Measurements from ENCODE around the gene CYRIA. TPM values are rescaled to one million over a fixed set of nuclear protein-coding genes. Genes with fewer than 3 reads are reported as not detected.

CYRIA gene
- total and polyA plus RNA-seq, 9 donors = 4.0 to 21.3 (median 13.2) TPM

DNA sequence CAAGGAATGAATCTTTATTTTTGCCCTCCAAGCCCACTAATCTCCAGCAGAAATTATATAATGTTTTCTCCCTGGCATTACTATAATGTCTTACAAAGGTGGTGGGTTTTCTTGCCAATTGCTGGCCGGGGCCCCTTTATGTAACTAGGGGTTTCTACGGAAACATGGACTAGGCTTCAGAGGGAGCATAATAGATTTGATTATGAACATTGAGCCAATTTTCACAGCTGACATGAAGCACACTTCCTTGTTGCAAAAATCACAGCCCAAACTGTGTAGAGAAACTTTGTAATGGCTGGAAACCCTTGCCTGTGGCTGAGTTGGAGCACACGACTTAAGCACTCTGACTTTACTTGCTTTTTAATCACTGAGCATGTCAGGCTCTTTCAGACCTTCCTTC lies 3.8 kb upstream of the CYRIA start:
- 21 to 37% (median 34%) methylated on average over 3 of the region's 3 CpGs for WGBS, 3 donors
- Histone ChIP-seq H3K27me3 (no peaks in the 10 kb centered on the region), H3K9me3 (no peaks in the 10 kb centered on the region), H3K36me3 (no peaks in the 10 kb centered on the region), H3K4me3 (no peak overlapping the region), H3K4me1 (ENCODE audit: insufficient read depth) (peaks cover 3% of the 10 kb centered on the region), H3K27ac (no peak overlapping the region)
- no peak for TF ChIP-seq POLR2A (IDR thresholded peaks at IDR 0.05)
- TF ChIP-seq, protein P1, sequence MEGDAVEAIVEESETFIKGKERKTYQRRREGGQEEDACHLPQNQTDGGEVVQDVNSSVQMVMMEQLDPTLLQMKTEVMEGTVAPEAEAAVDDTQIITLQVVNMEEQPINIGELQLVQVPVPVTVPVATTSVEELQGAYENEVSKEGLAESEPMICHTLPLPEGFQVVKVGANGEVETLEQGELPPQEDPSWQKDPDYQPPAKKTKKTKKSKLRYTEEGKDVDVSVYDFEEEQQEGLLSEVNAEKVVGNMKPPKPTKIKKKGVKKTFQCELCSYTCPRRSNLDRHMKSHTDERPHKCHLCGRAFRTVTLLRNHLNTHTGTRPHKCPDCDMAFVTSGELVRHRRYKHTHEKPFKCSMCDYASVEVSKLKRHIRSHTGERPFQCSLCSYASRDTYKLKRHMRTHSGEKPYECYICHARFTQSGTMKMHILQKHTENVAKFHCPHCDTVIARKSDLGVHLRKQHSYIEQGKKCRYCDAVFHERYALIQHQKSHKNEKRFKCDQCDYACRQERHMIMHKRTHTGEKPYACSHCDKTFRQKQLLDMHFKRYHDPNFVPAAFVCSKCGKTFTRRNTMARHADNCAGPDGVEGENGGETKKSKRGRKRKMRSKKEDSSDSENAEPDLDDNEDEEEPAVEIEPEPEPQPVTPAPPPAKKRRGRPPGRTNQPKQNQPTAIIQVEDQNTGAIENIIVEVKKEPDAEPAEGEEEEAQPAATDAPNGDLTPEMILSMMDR (IDR thresholded peaks at IDR 0.05) = no peak
- no peak for TF ChIP-seq EP300 (IDR thresholded peaks at IDR 0.05)
- DNase-seq = no peak
- intact Hi-C loops (cut with DNase I) = loop anchor here in 2 of 4 donors (10.0 kb wide), 2 partner anchors 55 to 85 kb away; no protein-coding TSS in a partner anchor

DNA sequence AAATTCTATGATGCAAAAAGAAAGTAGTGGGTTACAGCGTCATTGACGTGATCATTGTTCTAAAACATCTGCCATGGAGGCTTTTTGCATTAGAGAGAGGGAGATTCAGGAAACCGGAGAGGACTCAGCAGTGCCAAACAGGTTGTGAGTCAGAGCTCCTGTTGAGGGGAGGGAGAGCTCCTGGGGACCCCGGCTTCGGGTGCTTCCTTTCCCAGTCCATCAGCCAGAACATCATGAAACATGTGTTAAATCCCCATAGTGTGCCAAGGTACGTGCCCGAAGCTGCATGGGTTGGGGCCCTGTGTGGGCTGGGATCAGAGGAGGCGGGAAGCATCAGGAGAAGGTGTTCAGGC lies 791 bp upstream of the CYRIA start:
- intact Hi-C loops (cut with DNase I) = loop anchor here in 2 of 4 donors (10.0 kb wide), 2 partner anchors 52 to 88 kb away; no protein-coding TSS in a partner anchor
- Histone ChIP-seq H3K9me3 (no peaks in the 10 kb centered on the region), H3K4me1 (ENCODE audit: insufficient read depth) (peaks cover 8% of the 10 kb centered on the region), H3K27ac (no peak overlapping the region), H3K27me3 (no peaks in the 10 kb centered on the region), H3K36me3 (no peaks in the 10 kb centered on the region), H3K4me3 (no peak overlapping the region)
- TF ChIP-seq POLR2A (IDR thresholded peaks at IDR 0.05) = no peak
- DNase-seq = peak in 1 of 5 donors; percentile 35
- 43 to 53% (median 48%) methylated on average over 8 of the region's 8 CpGs for WGBS, 3 donors

DNA sequence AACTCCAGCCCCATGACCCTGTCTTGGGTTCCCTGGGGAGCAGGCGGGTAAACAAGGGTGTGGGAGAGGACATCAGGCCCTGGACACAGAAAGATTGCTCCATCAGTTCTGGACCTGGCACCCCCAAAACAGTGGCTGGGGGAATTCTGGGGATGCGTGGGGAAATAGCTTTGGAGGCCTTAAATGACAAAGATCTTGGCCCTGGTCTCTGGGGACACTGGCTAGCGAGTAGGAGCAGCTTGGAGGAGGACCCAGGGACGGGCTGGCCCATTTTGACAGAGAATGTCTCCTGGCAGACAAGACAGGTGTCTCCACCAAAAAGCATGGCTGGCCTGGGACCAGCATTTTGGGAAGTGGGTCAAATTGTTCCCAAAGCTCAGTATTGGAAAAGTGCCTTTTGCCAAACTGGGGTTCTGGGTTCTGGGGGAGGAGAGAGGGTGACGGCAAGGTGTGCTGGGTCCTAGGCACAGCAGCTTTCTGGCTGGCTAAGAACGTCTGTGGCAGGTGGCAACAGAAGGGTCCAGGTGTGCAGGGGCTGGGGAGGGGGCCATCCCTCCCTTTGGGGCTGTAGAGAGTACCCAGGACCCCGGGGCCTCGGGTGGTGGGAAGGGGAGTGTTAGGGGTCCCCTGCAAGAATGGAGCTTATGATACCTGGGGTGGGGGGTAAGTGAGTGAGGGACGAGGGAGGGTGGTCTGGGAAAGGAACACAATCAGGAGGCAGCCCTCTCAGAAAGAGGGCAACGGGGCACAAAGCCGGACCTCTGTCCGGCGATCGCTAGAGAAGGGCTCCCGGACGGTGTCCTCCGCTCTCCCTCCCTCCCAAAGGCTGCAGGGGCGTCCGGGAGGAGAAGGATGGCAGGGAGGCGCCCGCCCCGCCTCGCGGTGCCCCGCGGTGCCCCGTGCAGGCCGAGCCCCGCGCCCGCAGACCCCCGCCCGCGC lies 556 bp downstream of the CYRIA start:
- peak in 1 of 5 donors; percentile 39 for DNase-seq
- Histone ChIP-seq H3K4me1 (ENCODE audit: insufficient read depth) (peaks cover 8% of the 10 kb centered on the region), H3K27me3 (no peaks in the 10 kb centered on the region), H3K9me3 (no peaks in the 10 kb centered on the region), H3K27ac (no peak overlapping the region), H3K4me3 (peak overlapping the region; percentile 89), H3K36me3 (no peaks in the 10 kb centered on the region)
- no peak for TF ChIP-seq EP300 (IDR thresholded peaks at IDR 0.05)
- no peak for TF ChIP-seq POLR2A (IDR thresholded peaks at IDR 0.05)
- TF ChIP-seq, protein P1 (IDR thresholded peaks at IDR 0.05) = no peak
- intact Hi-C loops (cut with DNase I) = loop anchor here in 2 of 4 donors (10.0 kb wide), 2 partner anchors 50 to 90 kb away; no protein-coding TSS in a partner anchor
- WGBS, 3 donors = 7 to 15% (median 8%) methylated on average over 19 to 34 of the region's 34 CpGs

GRCh38 chr2:16664052-16664731 lies 1.4 kb downstream of the CYRIA start:
- intact Hi-C loops (cut with DNase I) = loop anchor here in 2 of 4 donors (10.0 kb wide), 2 partner anchors 49 to 91 kb away; no protein-coding TSS in a partner anchor
- no peaks in the 10 kb centered on the region for H3K9me3 ChIP-seq
- DNase-seq = peak; percentile 33 to 70 (median 54)
- H3K27ac ChIP-seq = no peak overlapping the region
- H3K4me3 ChIP-seq = peak overlapping the region; percentile 89
- peaks cover 8% of the 10 kb centered on the region for H3K4me1 ChIP-seq (ENCODE audit: insufficient read depth)
- 42 to 48% (median 45%) methylated on average over 9 of the region's 9 CpGs for WGBS, 3 donors
- H3K36me3 ChIP-seq = no peaks in the 10 kb centered on the region
- no peaks in the 10 kb centered on the region for H3K27me3 ChIP-seq
- TF ChIP-seq POLR2A (IDR thresholded peaks at IDR 0.05) (no peak), EP300 (IDR thresholded peaks at IDR 0.05) (no peak)
- TF ChIP-seq, protein P1 (IDR thresholded peaks at IDR 0.05) = no peak

All from ovary (tissue), 9 donors.